Colonic mucosa (tissue), 4 donors: Measurements from ENCODE around the gene GID8. TPM values are rescaled to one million over a fixed set of nuclear protein-coding genes. Genes with fewer than 3 reads are reported as not detected.

Source experiments
- DNase-seq: peaks from one replicate; pipeline ENCODE4 v3.0.0-alpha.2; 2020
- H3K27ac ChIP-seq: fragments of 200-600 bp; one replicate; pipeline ENCODE4 v1.8.0; 2021
- H3K27me3 ChIP-seq: fragments of 200-600 bp; one replicate; pipeline ENCODE4 v1.8.0; 2021
- H3K36me3 ChIP-seq: fragments of 200-600 bp; one replicate; pipeline ENCODE4 v1.8.0; 2021
- H3K4me1 ChIP-seq: fragments of 200-600 bp; one replicate; pipeline ENCODE4 v1.8.0; 2021; ENCODE audit warnings: mild to moderate bottlenecking
- H3K4me3 ChIP-seq: fragments of 200-600 bp; one replicate; pipeline ENCODE4 v1.8.0; 2021
- H3K9ac ChIP-seq, 2 donors: one replicate each; pipeline ENCODE4 v1.7.0; 2013; ENCODE audit warnings: control low read depth in 2 of 2, low read depth in 2 of 2, low read length in 2 of 2
- H3K9me3 ChIP-seq: fragments of 200-600 bp; one replicate; pipeline ENCODE4 v1.8.0; 2021
- CTCF ChIP-seq: fragments of 200-600 bp; IDR thresholded peaks from one replicate; pipeline ENCODE4 v1.8.0; 2022; ENCODE audit warnings: antibody characterized with exemption, mild to moderate bottlenecking
- intact Hi-C: fragments of 100-400 bp; cut with DNase I; formaldehyde crosslinking; loops from one replicate; pipeline ENCODE4 v1.14.1; 2022
- total RNA-seq, 2 donors: library from RNA; stranded (reverse); fragmentation: NEBNext Ultra II Directional in 1 of 2; extraction: Animal tissue kit (Norgen Biotek cat#: 25700) in 1 of 2; gene quantifications; one replicate each; pipeline ENCODE4 v1.2.1, GENCODE V29; 2021
- donor health status: healthy.
- donor health status: DM: no; HTN: no; CAD: no.
- donor health status: DM: no; HTN: no; CAD: no.

The GID8 gene
- total RNA-seq, 2 donors from 2014 or later: 37.3 to 40.4 TPM

DNA sequence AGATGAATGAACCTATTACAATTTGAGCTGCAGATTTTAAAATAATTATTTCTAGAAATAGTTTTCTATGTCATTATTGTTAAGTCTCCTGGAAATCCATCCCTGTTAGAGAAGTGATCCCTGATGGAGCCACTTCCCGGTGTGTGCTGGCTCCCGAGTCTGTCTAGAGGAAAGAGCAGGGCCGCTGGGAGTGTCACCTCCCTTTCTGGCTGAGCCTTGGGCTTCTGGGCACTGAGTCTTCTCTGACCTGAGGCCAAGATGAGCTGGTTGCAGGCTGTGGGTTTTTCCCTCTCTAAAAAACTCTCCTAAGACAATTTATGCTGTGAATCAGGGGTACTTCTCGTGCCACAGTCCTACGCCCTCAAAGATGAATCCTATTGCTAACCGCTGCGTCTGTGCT is 47.5 kb upstream of the GID8 start:
- no peak overlapping the region for H3K4me3 ChIP-seq
- no peaks in the 10 kb centered on the region for H3K27me3 ChIP-seq
- no peak for DNase-seq
- intact Hi-C loops: no loop called here
- H3K9ac ChIP-seq: no peak overlapping the region
- H3K4me1 ChIP-seq: no peaks in the 10 kb centered on the region
- TF ChIP-seq CTCF: no peak
- H3K9me3 ChIP-seq: no peaks in the 10 kb centered on the region
- H3K36me3 ChIP-seq: peaks cover 45% of the 10 kb centered on the region
- no peak overlapping the region for H3K27ac ChIP-seq

- H3K9ac ChIP-seq: no peak overlapping the region
- no peaks in the 10 kb centered on the region for H3K9me3 ChIP-seq
- H3K36me3 ChIP-seq: peaks cover 45% of the 10 kb centered on the region
- no peak for DNase-seq
- H3K4me1 ChIP-seq: no peaks in the 10 kb centered on the region
- no peaks in the 10 kb centered on the region for H3K27me3 ChIP-seq
- intact Hi-C loops: no loop called here
- no peak for TF ChIP-seq CTCF
- no peak overlapping the region for H3K27ac ChIP-seq
- H3K4me3 ChIP-seq: no peak overlapping the region
These were observed 46.8 kb upstream of the GID8 start for GRCh38 chr20:62891111-62891510.

GRCh38 chr20:62892348-62893304 is 45.3 kb upstream of the GID8 start:
- H3K9ac ChIP-seq: no peak overlapping the region
- no peaks in the 10 kb centered on the region for H3K4me1 ChIP-seq
- H3K27me3 ChIP-seq: no peaks in the 10 kb centered on the region
- no peak overlapping the region for H3K4me3 ChIP-seq
- no peak for DNase-seq
- intact Hi-C loops: no loop called here
- H3K9me3 ChIP-seq: no peaks in the 10 kb centered on the region
- peaks cover 50% of the 10 kb centered on the region for H3K36me3 ChIP-seq
- no peak for TF ChIP-seq CTCF
- H3K27ac ChIP-seq: no peak overlapping the region

GRCh38 chr20:62893700-62894099 is 44.2 kb upstream of the GID8 start:
- no peak for TF ChIP-seq CTCF
- Histone ChIP-seq H3K4me3 (no peak overlapping the region), H3K4me1 (no peaks in the 10 kb centered on the region), H3K9me3 (no peaks in the 10 kb centered on the region), H3K27me3 (no peaks in the 10 kb centered on the region), H3K9ac (no peak overlapping the region), H3K36me3 (peaks cover 50% of the 10 kb centered on the region), H3K27ac (no peak overlapping the region)
- no peak for DNase-seq
- intact Hi-C loops: no loop called here

- Histone ChIP-seq H3K9me3 (no peaks in the 10 kb centered on the region), H3K27me3 (no peaks in the 10 kb centered on the region), H3K4me1 (peaks cover 5% of the 10 kb centered on the region), H3K27ac (no peak overlapping the region), H3K4me3 (no peak overlapping the region), H3K36me3 (peaks cover 46% of the 10 kb centered on the region), H3K9ac (no peak overlapping the region)
- intact Hi-C loops: no loop called here
- TF ChIP-seq CTCF: no peak
- no peak for DNase-seq
These were observed 43.7 kb upstream of the GID8 start for GRCh38 chr20:62894261-62894660.
